Neural cell (in vitro differentiated cells): ENCODE data around the gene CAMK1D. TPM values are rescaled to one million over a fixed set of nuclear protein-coding genes. Genes with fewer than 3 reads are reported as not detected.

Experiments used
- H2AFZ ChIP-seq: fragments of 200-600, 300-800 bp; sonication (generic), shearing (Covaris generic); 2 replicates; pipeline ENCODE4 v1.6.0; 2014; ENCODE audit warnings: low read depth, mild to moderate bottlenecking, antibody characterized with exemption, low read length, moderate library complexity
- H3F3A ChIP-seq: fragments of 200-600 bp; shearing (Covaris generic); 2 replicates; pipeline ENCODE4 v1.6.1; 2016; ENCODE audit warnings: mild to moderate bottlenecking, moderate library complexity, mixed read lengths, antibody characterized with exemption, low read length; ENCODE audit not compliant: insufficient read depth, poor library complexity, severe bottlenecking
- H3K27ac ChIP-seq: fragments of 200-600, 300-800 bp; sonication (generic), shearing (Covaris generic); 2 replicates; pipeline ENCODE4 v1.5.1; 2014; ENCODE audit warnings: mild to moderate bottlenecking, low read length, moderate library complexity
- H3K27me3 ChIP-seq: fragments of 300-800, 200-600 bp; sonication (generic), shearing (Covaris generic); 2 replicates; pipeline ENCODE4 v1.6.0; 2014; ENCODE audit warnings: mild to moderate bottlenecking, low read depth, low read length, moderate library complexity; ENCODE audit not compliant: insufficient read depth
- H3K36me3 ChIP-seq: fragments of 300-800, 200-600 bp; sonication (generic), shearing (Covaris generic); 2 replicates; pipeline ENCODE4 v1.5.1; 2014; ENCODE audit warnings: mild to moderate bottlenecking, antibody characterized with exemption, low read length, moderate library complexity; ENCODE audit not compliant: insufficient read depth
- H3K4me2 ChIP-seq: fragments of 300-800, 200-600 bp; sonication (generic), shearing (Covaris generic); 2 replicates; pipeline ENCODE4 v1.6.0; 2014; ENCODE audit warnings: mild to moderate bottlenecking, low read length
- H3K4me3 ChIP-seq: fragments of 300-800, 200-600 bp; sonication (generic), shearing (Covaris generic); 2 replicates; pipeline ENCODE4 v1.5.1; 2014; ENCODE audit warnings: mild to moderate bottlenecking, low read length, moderate library complexity
- H3K79me2 ChIP-seq: fragments of 200-600 bp; shearing (Covaris generic); replicated peaks from 2 replicates; pipeline ENCODE4 v1.6.0; 2014; ENCODE audit warnings: mild to moderate bottlenecking, low read length, moderate library complexity; ENCODE audit not compliant: insufficient read depth
- H3K9ac ChIP-seq: fragments of 300-800, 200-600 bp; sonication (generic), shearing (Covaris generic); 2 replicates; pipeline ENCODE4 v1.6.1; 2016; ENCODE audit warnings: mild to moderate bottlenecking, low read length, mixed read lengths
- H3K9me2 ChIP-seq: fragments of 200-600 bp; shearing (Covaris generic); 2 replicates; pipeline ENCODE4 v1.6.1; 2016; ENCODE audit warnings: mild to moderate bottlenecking, low read length, mixed read lengths; ENCODE audit not compliant: insufficient read depth
- H3K9me3 ChIP-seq: fragments of 200-600, 300-800 bp; sonication (generic), shearing (Covaris generic); 2 replicates; pipeline ENCODE4 v1.6.1; 2016; ENCODE audit warnings: mild to moderate bottlenecking, mixed run types, low read length, moderate library complexity, mixed read lengths
- H4K20me1 ChIP-seq: fragments of 200-600 bp; shearing (Covaris generic); 2 replicates; pipeline ENCODE4 v1.6.1; 2016; ENCODE audit warnings: mild to moderate bottlenecking, mixed run types; ENCODE audit not compliant: insufficient read depth
- CTCF ChIP-seq: fragments of 450-650 bp; IDR thresholded peaks from 2 replicates; pipeline ENCODE4 v1.5.1; 2014; ENCODE audit warnings: antibody characterized with exemption, mild to moderate bottlenecking, moderate library complexity; ENCODE audit not compliant: poor library complexity, severe bottlenecking
- EP300 ChIP-seq: fragments of 450-650 bp; conservative IDR thresholded peaks from 2 replicates; pipeline ENCODE4 v1.6.1; 2014; ENCODE audit warnings: antibody characterized with exemption, mild to moderate bottlenecking, moderate library complexity; ENCODE audit not compliant: poor library complexity, severe bottlenecking
- EZH2 ChIP-seq: fragments of 200-600, 300-800 bp; shearing (Covaris generic), sonication (generic); IDR thresholded peaks from 2 replicates; pipeline ENCODE4 v1.6.1; 2014; ENCODE audit warnings: antibody characterized with exemption, low read length, borderline replicate concordance, mild to moderate bottlenecking; ENCODE audit not compliant: insufficient read depth, poor library complexity, severe bottlenecking
- MXI1 ChIP-seq: fragments of 450-650 bp; conservative IDR thresholded peaks from 2 replicates; pipeline ENCODE4 v1.6.1; 2014; ENCODE audit warnings: antibody characterized with exemption, mild to moderate bottlenecking; ENCODE audit not compliant: poor library complexity, severe bottlenecking
- POLR2AphosphoS5 ChIP-seq: IDR thresholded peaks from 2 replicates; pipeline ENCODE4 v1.6.1; 2012
- RAD21 ChIP-seq: fragments of 450-650 bp; conservative IDR thresholded peaks from 2 replicates; pipeline ENCODE4 v1.6.1; 2014; ENCODE audit warnings: antibody characterized with exemption, mild to moderate bottlenecking, moderate library complexity
- REST ChIP-seq: IDR thresholded peaks from 2 replicates; pipeline ENCODE4 v1.6.1; 2012; ENCODE audit warnings: borderline replicate concordance
- SMC3 ChIP-seq: fragments of 450-650 bp; conservative IDR thresholded peaks from 2 replicates; pipeline ENCODE4 v1.6.1; 2014; ENCODE audit warnings: antibody characterized with exemption, mild to moderate bottlenecking, moderate library complexity; ENCODE audit not compliant: poor library complexity
- TAF1 ChIP-seq: IDR thresholded peaks from 2 replicates; pipeline ENCODE4 v1.6.1; 2012; ENCODE audit warnings: low read depth
- polyA plus RNA-seq: library from polyadenylated mRNA; depleted of rRNA; stranded (reverse); fragments of >200 nt; gene quantifications from 2 replicates; pipeline ENCODE4 v1.2.3, GENCODE V29; 2014

Gene CAMK1D
- polyA plus RNA-seq, 1 donor from 2014 or later = 13.8 TPM

GRCh38 chr10:12709521-12709963 is 360.2 kb downstream of the CAMK1D start:
- Histone ChIP-seq H3K9ac (no peak overlapping the region), H3K4me2 (no peak overlapping the region)

GRCh38 chr10:12710157-12710556 is 360.8 kb downstream of the CAMK1D start:
- no peak overlapping the region for H3K27ac ChIP-seq
- H3K4me3 ChIP-seq = no peak overlapping the region
- no peaks in the 10 kb centered on the region for H3K9me2 ChIP-seq
- H4K20me1 ChIP-seq = no peaks in the 10 kb centered on the region
- H3K36me3 ChIP-seq = no peaks in the 10 kb centered on the region
- H3K27me3 ChIP-seq = no peaks in the 10 kb centered on the region
- no peak overlapping the region for H3K4me2 ChIP-seq
- no peaks in the 10 kb centered on the region for H3K9me3 ChIP-seq
- H2AFZ ChIP-seq = no peak overlapping the region
- H3F3A ChIP-seq = no peaks in the 10 kb centered on the region
- H3K79me2 ChIP-seq = no peaks in the 10 kb centered on the region
- no peak overlapping the region for H3K9ac ChIP-seq
- TF ChIP-seq RAD21 = no peak
- no peak for TF ChIP-seq POLR2AphosphoS5
- no peak for TF ChIP-seq MXI1
- TF ChIP-seq SMC3 = no peak
- no peak for TF ChIP-seq TAF1
- no peak for TF ChIP-seq REST
- no peak for TF ChIP-seq CTCF
- TF ChIP-seq EP300 = no peak

More at GRCh38 chr10:12709521-12709963, 360.2 kb downstream of the CAMK1D start:
- Histone ChIP-seq H3K9me3 (no peaks in the 10 kb centered on the region), H3K9me2 (no peaks in the 10 kb centered on the region), H3K79me2 (no peaks in the 10 kb centered on the region), H3K27ac (no peak overlapping the region), H3K36me3 (no peaks in the 10 kb centered on the region), H4K20me1 (no peaks in the 10 kb centered on the region), H3F3A (no peaks in the 10 kb centered on the region), H3K4me3 (no peak overlapping the region), H3K27me3 (no peaks in the 10 kb centered on the region), H2AFZ (no peak overlapping the region)
- TF ChIP-seq SMC3 (no peak), CTCF (no peak), POLR2AphosphoS5 (no peak), RAD21 (no peak), REST (no peak), EP300 (no peak), EZH2 (no peak)
